ENCODE measurements around the gene CCDC34. TPM values are rescaled to one million over a fixed set of nuclear protein-coding genes. Genes with fewer than 3 reads are reported as not detected.
"Not testable (repeated sequence)": the region's sequence is repeated elsewhere in the genome, so short reads cannot be mapped to it uniquely, and the experiment has no call there.

The CCDC34 gene
- polyA plus RNA-seq, 3 donors, result 29.5 to 39.4 (median 34.7) TPM

- DNase-seq (ENCODE audit: low read depth in 3 of 3, low spot score in 2 of 3), result no peak
Measured at GRCh38 chr11:27329867-27330632, 33.0 kb downstream of the CCDC34 start.

- DNase-seq (ENCODE audit: low read depth in 3 of 3, low spot score in 2 of 3), result no peak
Measured at GRCh38 chr11:27328614-27329013, 34.4 kb downstream of the CCDC34 start.

GRCh38 chr11:27327064-27327463, 36.0 kb downstream of the CCDC34 start:
- not testable (repeated sequence) for DNase-seq (ENCODE audit: low read depth in 3 of 3, low spot score in 2 of 3)

GRCh38 chr11:27322196-27322595, 40.8 kb downstream of the CCDC34 start:
- DNase-seq (ENCODE audit: low read depth in 3 of 3, low spot score in 2 of 3), result not testable (repeated sequence)

GRCh38 chr11:27321340-27321739, 41.7 kb downstream of the CCDC34 start:
- DNase-seq (ENCODE audit: low read depth in 3 of 3, low spot score in 2 of 3), result not testable (repeated sequence)

GRCh38 chr11:27319072-27319471, 43.9 kb downstream of the CCDC34 start:
- no peak for DNase-seq (ENCODE audit: low read depth in 3 of 3, low spot score in 2 of 3)

GRCh38 chr11:27317751-27318150, 45.3 kb downstream of the CCDC34 start:
- no peak for DNase-seq (ENCODE audit: low read depth in 3 of 3, low spot score in 2 of 3)

GRCh38 chr11:27315836-27316235, 47.2 kb downstream of the CCDC34 start:
- no peak for DNase-seq (ENCODE audit: low read depth in 3 of 3, low spot score in 2 of 3)

GRCh38 chr11:27313157-27313821, 49.7 kb downstream of the CCDC34 start:
- DNase-seq (ENCODE audit: low read depth in 3 of 3, low spot score in 2 of 3), result no peak

- DNase-seq (ENCODE audit: low read depth in 3 of 3, low spot score in 2 of 3), result no peak
Measured at GRCh38 chr11:27312110-27312509, 50.9 kb downstream of the CCDC34 start.

GRCh38 chr11:27310707-27311106, 52.3 kb downstream of the CCDC34 start:
- DNase-seq (ENCODE audit: low read depth in 3 of 3, low spot score in 2 of 3), result no peak

- DNase-seq (ENCODE audit: low read depth in 3 of 3, low spot score in 2 of 3), result no peak
Measured at GRCh38 chr11:27310182-27310581, 52.8 kb downstream of the CCDC34 start.

- DNase-seq (ENCODE audit: low read depth in 3 of 3, low spot score in 2 of 3), result no peak
Measured at GRCh38 chr11:27309046-27309445, 54.0 kb downstream of the CCDC34 start.

GRCh38 chr11:27307232-27307631, 55.8 kb downstream of the CCDC34 start:
- DNase-seq (ENCODE audit: low read depth in 3 of 3, low spot score in 2 of 3), result no peak

GRCh38 chr11:27305751-27306150, 57.3 kb downstream of the CCDC34 start:
- DNase-seq (ENCODE audit: low read depth in 3 of 3, low spot score in 2 of 3), result no peak

- no peak for DNase-seq (ENCODE audit: low read depth in 3 of 3, low spot score in 2 of 3)
Measured at GRCh38 chr11:27304514-27304913, 58.5 kb downstream of the CCDC34 start.

GRCh38 chr11:27303903-27304302, 59.1 kb downstream of the CCDC34 start:
- no peak for DNase-seq (ENCODE audit: low read depth in 3 of 3, low spot score in 2 of 3)

GRCh38 chr11:27300974-27301373, 62.0 kb downstream of the CCDC34 start:
- DNase-seq (ENCODE audit: low read depth in 3 of 3, low spot score in 2 of 3), result no peak

- DNase-seq (ENCODE audit: low read depth in 3 of 3, low spot score in 2 of 3), result no peak
Measured at GRCh38 chr11:27297616-27298015, 65.4 kb downstream of the CCDC34 start.

- no peak for DNase-seq (ENCODE audit: low read depth in 3 of 3, low spot score in 2 of 3)
Measured at GRCh38 chr11:27296497-27296896, 66.5 kb downstream of the CCDC34 start.

- no peak for DNase-seq (ENCODE audit: low read depth in 3 of 3, low spot score in 2 of 3)
Measured at GRCh38 chr11:27295928-27296327, 67.1 kb downstream of the CCDC34 start.

GRCh38 chr11:27294654-27295053, 68.4 kb downstream of the CCDC34 start:
- DNase-seq (ENCODE audit: low read depth in 3 of 3, low spot score in 2 of 3), result no peak
